ENCODE data around the gene CFAP210.
"Not testable (repeated sequence)": the region's sequence is repeated elsewhere in the genome, so short reads cannot be mapped to it uniquely, and the experiment has no call there.

The CFAP210 gene

DNA sequence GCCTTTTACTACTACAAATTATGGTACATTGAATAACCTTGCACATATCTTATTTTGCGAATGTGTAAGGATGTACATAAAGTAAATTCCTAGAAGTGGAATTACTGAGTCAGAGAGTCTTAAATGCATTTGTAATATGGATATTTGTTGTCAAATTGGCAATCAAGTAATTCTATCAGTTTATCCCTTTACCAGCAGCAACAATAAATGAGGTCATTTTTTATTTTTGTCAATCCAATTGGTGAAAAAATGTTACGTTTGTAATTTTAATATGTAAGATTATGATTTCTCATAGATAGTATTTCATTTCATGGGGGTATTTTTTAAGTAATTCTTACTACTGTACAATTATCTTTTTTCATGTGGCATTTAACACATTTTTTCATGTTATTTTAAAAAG lies 95.2 kb downstream of the CFAP210 start:
- DNase-seq (ENCODE audit: low spot score), result no peak
- TF ChIP-seq, protein P1, sequence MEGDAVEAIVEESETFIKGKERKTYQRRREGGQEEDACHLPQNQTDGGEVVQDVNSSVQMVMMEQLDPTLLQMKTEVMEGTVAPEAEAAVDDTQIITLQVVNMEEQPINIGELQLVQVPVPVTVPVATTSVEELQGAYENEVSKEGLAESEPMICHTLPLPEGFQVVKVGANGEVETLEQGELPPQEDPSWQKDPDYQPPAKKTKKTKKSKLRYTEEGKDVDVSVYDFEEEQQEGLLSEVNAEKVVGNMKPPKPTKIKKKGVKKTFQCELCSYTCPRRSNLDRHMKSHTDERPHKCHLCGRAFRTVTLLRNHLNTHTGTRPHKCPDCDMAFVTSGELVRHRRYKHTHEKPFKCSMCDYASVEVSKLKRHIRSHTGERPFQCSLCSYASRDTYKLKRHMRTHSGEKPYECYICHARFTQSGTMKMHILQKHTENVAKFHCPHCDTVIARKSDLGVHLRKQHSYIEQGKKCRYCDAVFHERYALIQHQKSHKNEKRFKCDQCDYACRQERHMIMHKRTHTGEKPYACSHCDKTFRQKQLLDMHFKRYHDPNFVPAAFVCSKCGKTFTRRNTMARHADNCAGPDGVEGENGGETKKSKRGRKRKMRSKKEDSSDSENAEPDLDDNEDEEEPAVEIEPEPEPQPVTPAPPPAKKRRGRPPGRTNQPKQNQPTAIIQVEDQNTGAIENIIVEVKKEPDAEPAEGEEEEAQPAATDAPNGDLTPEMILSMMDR (IDR thresholded peaks at IDR 0.05), result no peak
- Histone ChIP-seq H3K4me3 (no peak overlapping the region), H3K27ac (no peak overlapping the region)

DNA sequence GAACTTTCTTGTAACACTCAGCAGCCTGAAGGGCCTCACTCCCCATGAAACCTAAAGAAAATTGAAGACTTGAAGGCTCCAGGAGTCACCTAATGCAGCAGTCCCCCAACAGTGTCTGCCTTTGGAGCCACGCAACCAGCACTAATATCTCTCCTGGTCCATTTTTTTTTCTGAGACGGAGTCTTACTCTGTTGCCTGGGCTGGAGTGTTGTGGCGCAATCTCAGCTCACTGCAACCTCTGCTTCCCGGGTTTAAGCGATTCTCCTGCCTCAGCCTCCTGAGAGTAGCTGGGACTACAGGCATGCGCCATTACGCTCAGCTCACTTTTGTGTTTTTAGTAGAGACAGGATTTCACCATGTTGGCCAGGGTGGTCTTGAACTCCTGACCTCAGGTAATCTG lies 97.7 kb downstream of the CFAP210 start:
- not testable (repeated sequence) for DNase-seq (ENCODE audit: low spot score); H3K27ac ChIP-seq; H3K4me3 ChIP-seq
